ENCODE measurements around the gene SSBP4. TPM values are rescaled to one million over a fixed set of nuclear protein-coding genes. Genes with fewer than 3 reads are reported as not detected.
A peak's percentile ranks its signal among the peaks of the same experiment; 100 is the strongest.

SSBP4 gene
- total and polyA plus RNA-seq, 2 donors (not counting 1 experiment from before 2014, with no cell fraction given) = 37.0 to 64.2 TPM

DNA sequence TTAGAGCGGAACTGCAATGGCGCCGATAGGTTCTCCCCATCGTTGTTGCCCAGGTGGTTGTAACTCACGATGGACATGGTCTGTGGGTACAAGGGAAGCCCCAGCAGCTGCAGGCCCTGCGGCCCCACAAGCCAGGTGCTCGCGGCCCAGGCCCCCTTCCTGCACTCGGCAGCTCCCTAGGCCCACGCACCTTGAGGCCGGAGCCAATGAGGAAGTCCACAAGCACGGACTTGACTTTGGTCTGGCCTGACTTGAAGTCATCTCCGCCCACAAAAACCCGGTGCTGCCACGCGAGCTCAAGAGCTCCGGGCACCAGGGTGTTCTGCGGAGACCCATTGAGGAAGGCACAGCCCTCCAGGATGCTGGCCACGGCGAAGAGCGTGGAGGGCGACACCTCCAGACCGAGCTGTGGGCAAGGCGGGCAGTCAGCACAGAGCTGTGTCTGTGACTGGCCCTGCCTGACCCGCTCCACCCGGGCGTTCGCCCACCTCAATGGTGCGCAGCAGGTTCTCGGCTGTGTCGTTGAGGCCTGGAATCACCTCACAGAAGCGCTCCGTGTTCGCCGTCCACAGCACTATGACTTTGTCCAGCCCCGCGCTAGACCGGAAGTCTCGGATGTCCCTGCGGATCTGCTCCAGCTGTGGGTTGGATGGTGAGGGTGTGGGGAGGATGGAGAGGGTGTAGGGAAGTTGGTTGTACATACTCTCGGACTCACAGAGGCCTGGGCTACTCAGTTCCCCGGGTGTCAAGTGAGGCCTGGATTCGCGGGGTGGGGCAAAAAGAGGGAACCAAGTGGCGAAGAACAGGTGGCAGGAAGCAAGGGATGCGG is 16.9 kb downstream of the SSBP4 start:
- WGBS (ENCODE audit: insufficient coverage) = 86% methylated on average over 46 of the region's 46 CpGs
- H3K27ac Mint-ChIP-seq = no peak overlapping the region
- POLR2A ChIA-PET = interaction anchor here (0.5 kb wide), 1 partner anchor 109 kb away, joined by 5 read pairs; no protein-coding TSS in a partner anchor

More for the DNA sequence above, 16.9 kb downstream of the SSBP4 start:
- intact Hi-C loops (cut with micrococcal nuclease) = no loop called here
- Histone ChIP-seq H4K20me1 (ENCODE audit: control insufficient read depth, insufficient read depth, low read length, poor library complexity, severe bottlenecking) (peaks cover 28% of the 10 kb centered on the region), H3K9me3 (ENCODE audit: control extremely low read depth in 1 of 3, control insufficient read depth in 2 of 3, insufficient read depth in 1 of 3, low read length in 2 of 3) (no peaks in the 10 kb centered on the region), H3K27me3 (replicated peaks in 1 of 4; ENCODE audit: control extremely low read depth in 1 of 4, control insufficient read depth in 3 of 4, insufficient read depth in 4 of 4, low read length in 3 of 4) (no peaks in the 10 kb centered on the region), H3K36me3 (replicated peaks in 1 of 2; ENCODE audit: control extremely low read depth in 1 of 2, control insufficient read depth in 1 of 2, extremely low read depth in 1 of 2, insufficient read depth in 2 of 2, low read length in 1 of 2) (no peaks in the 10 kb centered on the region), H2AFZ (ENCODE audit: insufficient read depth, low read depth, low read length, poor library complexity, severe bottlenecking) (no peak overlapping the region), H3K9ac (ENCODE audit: low read length) (no peak overlapping the region), H3K27ac (ENCODE audit: low read length in 2 of 2) (no peak overlapping the region), H3K4me1 (ENCODE audit: control insufficient read depth in 2 of 2, insufficient read depth in 2 of 2, low read length in 2 of 2) (peaks cover 22 to 45% of the 10 kb centered on the region in 2 donors), H3K4me2 (replicated peaks; ENCODE audit: low read depth, low read length, poor library complexity, severe bottlenecking) (peak overlapping the region; percentile 90), H3K4me3 (ENCODE audit: control extremely low read depth in 1 of 5, extremely low read depth in 1 of 5, insufficient read depth in 1 of 5, low read depth in 2 of 5, low read length in 4 of 5) (peak overlapping the region in 4 of 5 experiments; percentile 55 to 62 (median 60)), H3K79me2 (ENCODE audit: control insufficient read depth, insufficient read depth, low read length) (peaks cover 8% of the 10 kb centered on the region)
- Mint-ChIP-seq H3K4me1 (peaks cover 33% of the 10 kb centered on the region), H3K9me3 (ENCODE audit: insufficient read depth) (no peaks in the 10 kb centered on the region), H3K27me3 (no peaks in the 10 kb centered on the region), H3K4me3 (peak overlapping the region; percentile 84)
- ATAC-seq (ENCODE audit: low read depth) = no peak
- CTCF ChIA-PET = interaction anchor here (0.6 kb wide), 1 partner anchor 773 kb away, joined by 3 read pairs; no protein-coding TSS in a partner anchor
- TF ChIP-seq, protein P1, sequence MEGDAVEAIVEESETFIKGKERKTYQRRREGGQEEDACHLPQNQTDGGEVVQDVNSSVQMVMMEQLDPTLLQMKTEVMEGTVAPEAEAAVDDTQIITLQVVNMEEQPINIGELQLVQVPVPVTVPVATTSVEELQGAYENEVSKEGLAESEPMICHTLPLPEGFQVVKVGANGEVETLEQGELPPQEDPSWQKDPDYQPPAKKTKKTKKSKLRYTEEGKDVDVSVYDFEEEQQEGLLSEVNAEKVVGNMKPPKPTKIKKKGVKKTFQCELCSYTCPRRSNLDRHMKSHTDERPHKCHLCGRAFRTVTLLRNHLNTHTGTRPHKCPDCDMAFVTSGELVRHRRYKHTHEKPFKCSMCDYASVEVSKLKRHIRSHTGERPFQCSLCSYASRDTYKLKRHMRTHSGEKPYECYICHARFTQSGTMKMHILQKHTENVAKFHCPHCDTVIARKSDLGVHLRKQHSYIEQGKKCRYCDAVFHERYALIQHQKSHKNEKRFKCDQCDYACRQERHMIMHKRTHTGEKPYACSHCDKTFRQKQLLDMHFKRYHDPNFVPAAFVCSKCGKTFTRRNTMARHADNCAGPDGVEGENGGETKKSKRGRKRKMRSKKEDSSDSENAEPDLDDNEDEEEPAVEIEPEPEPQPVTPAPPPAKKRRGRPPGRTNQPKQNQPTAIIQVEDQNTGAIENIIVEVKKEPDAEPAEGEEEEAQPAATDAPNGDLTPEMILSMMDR (IDR thresholded peaks at IDR 0.05) = no peak
- no peak for TF ChIP-seq EZH2 (IDR thresholded peaks at IDR 0.05; ENCODE audit: borderline replicate concordance, insufficient read depth, low read depth, low read length, poor library complexity, severe bottlenecking)
- no peak for DNase-seq
